22Rv1 (cell line): ENCODE data around the gene PTCRA.

Source experiments
- CTCF ChIP-seq: fragments of 450-650 bp; IDR thresholded peaks from 2 replicates; pipeline ENCODE4 v1.5.1; 2017; ENCODE audit warnings: mild to moderate bottlenecking
- ZFX ChIP-seq: fragments of 450-650 bp; IDR thresholded peaks from 2 replicates; pipeline ENCODE4 v1.6.1; 2017; ENCODE audit warnings: antibody characterized with exemption, borderline replicate concordance

- TF ChIP-seq CTCF (no peak), ZFX (no peak)
These were observed 20.5 kb downstream of the PTCRA start for GRCh38 chr6:42936398-42936797.
